HS-27A (cell line): Measurements from ENCODE around the gene PGC.
A peak's percentile ranks its signal among the peaks of the same experiment; 100 is the strongest.

Experiments used
- DNase-seq: peaks from one replicate; pipeline ENCODE4 v3.0.0-alpha.2; 2012; ENCODE audit warnings: low read depth, missing footprints

The PGC gene

GRCh38 chr6:41747256-41748101 is at the start of gene PGC:
TSS of gene PGC (minus strand) at chr6:41747397. CDS start at chr6:41747334, 63 bp downstream.
- no peak for DNase-seq

GRCh38 chr6:41796474-41796873 is 49.3 kb upstream of the PGC start:
- DNase-seq: no peak

DNA sequence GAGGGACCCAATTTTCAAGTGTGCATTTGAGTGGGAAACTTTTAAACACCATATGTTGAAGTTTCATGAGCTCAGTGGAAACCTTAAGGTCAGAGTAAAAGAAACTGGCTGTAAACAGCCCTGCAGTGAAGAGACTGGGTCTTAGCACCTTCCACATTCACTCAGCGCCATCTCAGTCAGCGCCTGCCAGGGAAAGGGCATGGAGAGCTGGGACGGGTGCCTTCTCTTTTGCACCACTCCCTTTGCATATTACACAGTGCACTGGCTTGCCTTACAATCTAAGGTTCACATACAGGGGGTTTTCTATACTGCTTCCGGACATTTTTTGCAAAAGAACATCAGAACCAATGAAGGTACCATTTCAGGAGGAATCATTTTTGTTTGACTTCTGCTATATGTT is 44.8 kb upstream of the PGC start:
- no peak for DNase-seq

- DNase-seq: no peak
Observed at GRCh38 chr6:41791305-41791704, 44.1 kb upstream of the PGC start.

GRCh38 chr6:41790045-41790444 is 42.8 kb upstream of the PGC start:
- no peak for DNase-seq

GRCh38 chr6:41789390-41789724 is 42.2 kb upstream of the PGC start:
- no peak for DNase-seq

DNA sequence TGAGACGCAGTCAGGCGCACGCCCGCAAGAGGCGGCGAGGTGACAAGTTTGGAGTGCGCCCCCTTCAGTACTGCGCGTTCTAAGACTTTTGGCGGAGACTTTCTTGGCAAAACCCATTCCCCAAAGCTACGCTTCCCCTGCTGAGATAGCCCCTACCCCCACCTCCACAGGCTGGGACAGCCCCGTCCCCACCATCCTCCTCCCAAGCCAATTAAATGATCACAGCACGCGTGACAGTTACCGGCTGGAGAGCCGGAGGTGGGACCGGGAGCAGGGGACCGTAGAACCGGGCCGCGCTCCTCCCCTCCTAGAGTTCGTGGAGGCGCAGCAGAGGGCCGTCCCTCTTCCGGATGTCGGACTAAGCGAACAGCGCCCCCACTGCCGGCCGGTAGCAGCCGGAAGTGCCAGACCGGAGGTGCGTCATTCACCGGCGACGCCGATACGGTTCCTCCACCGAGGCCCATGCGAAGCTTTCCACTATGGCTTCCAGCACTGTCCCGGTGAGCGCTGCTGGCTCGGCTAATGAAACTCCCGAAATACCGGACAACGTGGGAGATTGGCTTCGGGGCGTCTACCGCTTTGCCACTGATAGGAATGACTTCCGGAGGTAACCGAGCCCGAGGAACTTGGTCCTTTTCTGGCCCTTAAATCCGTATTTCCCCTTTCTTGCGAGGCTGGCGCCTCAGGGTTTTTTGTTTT is 40.2 kb upstream of the PGC start, which contains the start of gene TOMM6:
TSS of gene TOMM6 (plus strand) at position 476 of the 699 bp plus-strand sequence. CDS start at position 480, 4 bp downstream.
- peak; percentile 87 for DNase-seq

GRCh38 chr6:41786451-41787218 is 39.4 kb upstream of the PGC start:
- DNase-seq: no peak

DNA sequence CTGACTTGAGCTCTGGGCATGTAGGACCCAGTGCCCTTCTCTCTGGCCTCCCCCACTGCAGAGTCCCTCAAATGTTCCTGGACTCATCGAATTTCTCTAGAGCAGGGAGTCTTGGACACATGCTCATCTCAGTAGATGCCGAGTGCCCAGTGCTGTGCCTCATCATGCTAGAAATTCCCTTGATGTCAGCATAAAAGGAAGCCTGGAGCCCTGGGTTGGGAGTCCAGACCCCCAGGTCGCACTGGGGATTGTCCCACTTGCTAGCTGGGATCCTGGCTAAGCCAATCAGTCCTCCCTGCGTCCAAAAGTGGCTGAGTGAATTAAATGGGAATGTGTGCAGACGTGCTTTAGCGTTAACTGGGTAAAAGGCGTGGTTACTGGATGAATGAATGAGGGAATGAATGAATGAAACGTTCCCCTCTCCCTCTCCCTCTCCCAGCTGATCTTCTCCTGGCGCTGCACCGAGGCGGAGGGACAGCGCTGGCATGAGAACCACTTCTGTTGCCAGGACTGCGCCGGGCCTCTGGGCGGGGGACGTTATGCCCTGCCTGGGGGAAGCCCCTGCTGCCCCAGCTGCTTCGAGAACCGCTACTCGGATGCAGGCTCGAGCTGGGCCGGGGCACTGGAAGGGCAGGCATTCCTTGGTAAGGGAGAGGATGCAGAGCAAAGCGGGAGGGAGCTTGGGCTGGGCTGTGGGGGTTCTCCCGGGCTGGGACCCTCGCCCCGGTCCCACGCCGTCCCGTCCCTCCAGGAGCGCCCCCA is 38.7 kb upstream of the PGC start:
- DNase-seq: no peak

- DNase-seq: no peak
Observed at GRCh38 chr6:41785254-41785653, 38.1 kb upstream of the PGC start.

GRCh38 chr6:41784581-41785171 is 37.5 kb upstream of the PGC start:
- DNase-seq: no peak

- DNase-seq: no peak
Observed at GRCh38 chr6:41783106-41783780, 36.0 kb upstream of the PGC start.

DNA sequence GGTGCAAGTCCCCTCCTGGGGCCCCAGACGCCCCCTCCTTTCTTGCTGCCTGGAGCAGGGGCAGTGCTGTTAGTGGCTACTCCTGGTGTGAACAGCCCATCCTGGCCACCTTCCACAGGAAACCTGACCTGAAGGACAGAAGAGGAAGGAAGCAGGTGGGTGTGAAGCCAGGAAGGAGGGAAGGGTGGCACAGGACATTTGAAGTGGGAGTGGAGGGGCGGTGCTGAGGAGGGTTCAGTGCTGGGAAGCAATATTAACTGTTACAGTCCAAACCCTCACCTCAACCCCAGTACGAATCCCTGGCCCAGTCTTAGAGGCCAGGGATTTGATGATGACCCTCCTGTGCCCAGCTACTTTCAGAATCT is 34.2 kb upstream of the PGC start:
- no peak for DNase-seq

GRCh38 chr6:41780551-41781365 is 33.6 kb upstream of the PGC start, which contains the start of gene PRICKLE4:
TSS of gene PRICKLE4 (plus strand) at chr6:41780782. CDS start at chr6:41783474, 2,692 bp downstream.
- DNase-seq: no peak

DNA sequence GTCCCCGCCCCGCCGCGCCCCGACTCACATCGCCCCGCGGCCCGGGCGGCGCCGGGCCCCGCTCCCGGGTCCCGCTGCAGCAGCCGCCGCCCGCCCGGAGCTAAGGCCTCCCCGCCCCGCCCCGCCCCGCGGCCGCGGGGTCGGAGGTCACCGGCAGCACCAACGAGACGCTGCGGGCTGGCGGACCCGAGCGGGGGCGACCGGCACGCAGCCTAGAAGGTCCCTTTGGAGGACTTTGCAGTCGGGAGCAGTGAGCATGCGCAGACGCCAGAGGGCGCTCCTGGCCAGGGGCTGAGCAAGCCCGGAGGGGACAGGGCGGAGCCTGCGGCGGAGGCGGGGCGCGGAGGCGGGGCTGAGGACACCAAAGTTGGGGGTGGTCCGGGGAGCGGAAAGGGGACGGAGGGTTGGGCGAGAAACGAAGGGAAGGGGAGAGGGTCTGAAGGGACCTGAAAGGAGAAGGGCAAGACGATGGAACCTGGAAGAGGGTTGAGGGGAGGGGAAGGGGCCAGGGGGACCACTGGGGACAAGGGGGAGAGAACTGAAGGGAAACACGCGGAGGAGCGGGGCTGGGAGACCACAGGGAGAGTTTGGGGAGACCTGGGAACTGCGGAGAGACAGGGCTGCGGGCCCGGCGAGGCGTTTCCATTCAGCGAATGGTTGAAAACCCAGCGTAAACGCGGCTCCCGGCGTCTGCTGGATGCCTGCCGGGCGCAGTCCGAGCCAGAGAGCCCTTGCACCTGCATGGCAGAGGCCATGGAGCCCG is 32.8 kb upstream of the PGC start, which contains the start of gene FRS3:
TSS of gene FRS3 (minus strand) at position 113 of the 763 bp plus-strand sequence. CDS start 2,913 bp downstream, outside the sequence.
- peak; percentile 90 for DNase-seq

DNA sequence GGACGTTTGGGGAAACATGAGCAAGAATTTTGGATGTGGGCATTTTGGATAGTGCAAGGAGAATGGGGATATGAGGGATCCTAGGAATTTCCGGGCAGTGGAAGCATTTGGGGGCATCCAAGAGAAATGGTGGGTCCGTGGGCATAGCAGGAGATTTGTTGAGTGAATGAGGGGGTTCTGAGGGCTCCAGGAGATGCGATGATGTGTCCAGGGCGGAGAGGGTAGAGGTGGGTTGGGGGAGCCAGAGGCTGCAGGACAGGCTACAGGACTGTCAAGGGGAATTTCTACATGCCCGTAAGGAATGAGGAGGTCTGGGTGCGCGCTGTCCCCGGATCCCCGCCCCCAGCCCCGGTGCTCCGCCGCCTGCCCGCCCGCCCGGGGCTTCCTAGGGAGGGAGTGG is 32.1 kb upstream of the PGC start:
- DNase-seq: no peak

DNA sequence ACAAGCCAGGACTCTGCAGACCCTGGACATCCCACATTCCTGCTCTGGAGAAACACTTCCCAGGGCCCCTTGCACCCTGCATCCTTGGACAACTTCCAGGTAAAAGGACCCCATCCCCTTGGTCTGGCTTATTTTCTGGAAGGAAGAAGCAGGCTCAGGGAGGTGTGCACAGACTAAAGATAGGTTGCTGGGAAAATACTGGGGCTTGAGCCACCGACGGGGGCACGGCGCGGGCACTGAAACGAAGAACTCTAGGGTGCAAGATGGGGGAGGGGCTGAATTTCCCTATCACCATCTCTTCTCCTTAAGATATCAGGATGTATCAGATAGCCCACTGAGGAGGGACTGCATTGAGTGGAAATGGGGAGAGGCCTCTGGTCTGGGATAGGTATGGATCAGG is 31.7 kb upstream of the PGC start:
- DNase-seq: no peak

GRCh38 chr6:41777551-41778285 is 30.5 kb upstream of the PGC start:
- no peak for DNase-seq
